RWPE1 (cell line): Measurements from ENCODE around the gene SUOX.
A peak's percentile ranks its signal among the peaks of the same experiment; 100 is the strongest.

Experiments
- CTCF ChIA-PET: fragments of 350-600 bp; sonication (Branson Sonifier 250); formaldehyde crosslinking; extraction: SDS; loops from one replicate; lab custom pipeline; 2021; lab: Yijun Ruan, JAX
- POLR2A ChIA-PET: fragments of 400-600 bp; formaldehyde crosslinking; extraction: SDS; loops from one replicate; lab custom pipeline; 2020; ENCODE audit warnings: antibody characterized with exemption; ENCODE audit not compliant: low non-redundant PET; lab: Yijun Ruan, JAX
- DNase-seq: peaks from one replicate; pipeline ENCODE4 v3.0.0; 2012; ENCODE audit warnings: low spot score
- H3K27ac ChIP-seq: fragments of 450-650 bp; 2 replicates; pipeline ENCODE4 v1.5.1; 2017
- CTCF ChIP-seq: fragments of 450-650 bp; conservative IDR thresholded peaks from 2 replicates; pipeline ENCODE4 v1.5.1; 2017; ENCODE audit warnings: low read depth, mild to moderate bottlenecking

Gene SUOX

GRCh38 chr12:55996715-55997534 is at the start of gene SUOX:
Gene SUOX (plus strand): TSS chr12:55997276. CDS start chr12:56002222, 4,946 bp downstream.
- H3K27ac ChIP-seq = peak within 1 kb of the TSS; percentile 83
- CTCF ChIA-PET = interaction anchor here (0.5 to 2.1 kb wide), 9 partner anchors 10 to 225 kb away, joined by 3 to 10 read pairs (median 4); partner anchors contain the start of gene ERBB3
- no peak for TF ChIP-seq CTCF
- peak; percentile 98 for DNase-seq
- POLR2A ChIA-PET = interaction anchor here (1.0 to 1.3 kb wide), 2 partner anchors 10 to 32 kb away, joined by 3 to 4 read pairs; no protein-coding TSS in a partner anchor

GRCh38 chr12:55955344-55955743 is 41.7 kb upstream of the SUOX start:
- POLR2A ChIA-PET = interaction anchor here (0.9 kb wide), 1 partner anchor 18 kb away, joined by 3 read pairs; the partner anchor contains the start of gene RAB5B
- H3K27ac ChIP-seq = peak overlapping the region; percentile 72

DNA sequence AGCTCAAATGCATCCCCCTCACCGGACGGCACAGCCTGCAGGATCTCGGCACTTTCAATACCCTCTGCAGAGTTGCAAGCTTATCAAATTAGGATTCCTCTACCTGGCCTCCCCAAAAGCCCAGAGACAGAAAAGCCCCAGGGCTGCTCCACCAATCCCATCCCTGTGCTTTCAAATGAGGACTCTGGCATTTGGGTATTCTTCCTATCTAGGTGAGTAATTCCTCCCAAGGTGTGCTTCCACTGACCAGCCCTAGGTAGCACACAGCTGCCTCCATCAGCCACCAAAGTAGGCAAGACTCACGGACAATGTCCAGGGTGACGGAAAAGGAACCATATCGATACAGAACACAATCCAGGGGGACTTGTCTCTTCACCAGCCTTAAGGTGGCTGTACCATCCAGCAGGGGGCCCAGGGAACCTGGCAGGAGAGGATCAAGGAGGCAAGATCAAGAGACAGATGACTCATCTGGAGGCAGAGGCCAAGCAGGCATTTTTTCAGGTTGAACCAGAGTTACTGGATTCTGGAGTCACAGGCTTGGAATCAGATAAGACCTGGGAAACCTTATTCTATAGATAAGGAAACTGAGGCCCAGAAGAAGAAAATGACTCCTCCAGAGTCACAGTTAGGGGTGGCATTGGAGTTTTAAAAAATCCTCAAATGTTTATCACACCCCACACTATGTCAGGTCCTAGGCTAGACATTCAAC is 41.1 kb upstream of the SUOX start:
- POLR2A ChIA-PET = interaction anchor here (0.9 to 2.0 kb wide), 2 partner anchors 18 kb away, joined by 3 to 9 read pairs; partner anchors contain the start of gene RAB5B
- CTCF ChIA-PET = interaction anchor here (0.5 to 2.5 kb wide), 5 partner anchors 16 to 232 kb away, joined by 3 to 13 read pairs (median 3); no protein-coding TSS in a partner anchor
- DNase-seq = peak; percentile 88
- H3K27ac ChIP-seq = peak overlapping the region; percentile 72
- no peak; the same call in 1 of the 2 replicates for TF ChIP-seq CTCF

More at GRCh38 chr12:55955344-55955743, 41.7 kb upstream of the SUOX start:
- TF ChIP-seq CTCF = no peak
- no peak for DNase-seq
- CTCF ChIA-PET = interaction anchor here (0.5 to 2.5 kb wide), 5 partner anchors 15 to 233 kb away, joined by 3 to 13 read pairs (median 3); no protein-coding TSS in a partner anchor

- POLR2A ChIA-PET = interaction anchor here (2.0 kb wide), 1 partner anchor 17 kb away, joined by 9 read pairs; the partner anchor contains the start of gene RAB5B
- CTCF ChIA-PET = interaction anchor here (0.5 to 2.5 kb wide), 3 partner anchors 17 to 578 kb away, joined by 3 to 13 read pairs (median 6); no protein-coding TSS in a partner anchor
- no peak for TF ChIP-seq CTCF
- no peak for DNase-seq
- H3K27ac ChIP-seq = peak overlapping the region; percentile 1; the same call in 1 of the 2 replicates
Measured at GRCh38 chr12:55957106-55957859, 39.8 kb upstream of the SUOX start.

DNA sequence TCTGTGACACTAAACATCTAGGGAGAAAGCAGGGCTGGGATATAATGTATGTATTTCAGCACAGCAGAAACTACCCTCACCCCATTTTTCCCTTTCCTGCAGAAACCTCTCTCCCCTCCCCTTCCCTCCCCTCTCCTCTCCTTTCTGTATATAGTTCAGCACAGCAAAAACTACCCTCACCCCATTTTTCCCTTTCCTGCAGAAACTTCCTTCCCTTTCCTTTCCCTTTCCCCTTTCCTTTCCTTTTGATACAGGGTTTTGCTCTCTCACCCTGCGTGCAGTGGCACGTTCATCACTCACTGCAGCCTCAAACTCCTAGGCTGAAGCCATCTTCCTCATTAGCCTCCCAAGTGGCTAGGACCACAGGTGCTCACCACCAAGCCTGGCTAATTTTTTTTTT is 33.3 kb upstream of the SUOX start:
- H3K27ac ChIP-seq = no peak overlapping the region
- CTCF ChIA-PET = no interaction called here
- no peak for TF ChIP-seq CTCF
- DNase-seq = no peak
- POLR2A ChIA-PET = no interaction called here
